Measurements from ENCODE around the gene NR3C1.
"Not testable (repeated sequence)": the region's sequence is repeated elsewhere in the genome, so short reads cannot be mapped to it uniquely, and the experiment has no call there.

The NR3C1 gene

GRCh38 chr5:143359869-143360268 is 43.6 kb downstream of the NR3C1 start:
- no peak for DNase-seq

- DNase-seq, result no peak
Measured at GRCh38 chr5:143356855-143357583, 46.5 kb downstream of the NR3C1 start.

- DNase-seq, result peak; percentile 80 to 94
Measured at GRCh38 chr5:143355710-143356109, 47.8 kb downstream of the NR3C1 start.

GRCh38 chr5:143354025-143354424 is 49.5 kb downstream of the NR3C1 start:
- no peak for DNase-seq

GRCh38 chr5:143352691-143353090 is 50.8 kb downstream of the NR3C1 start:
- DNase-seq, result no peak

- DNase-seq, result no peak
Measured at GRCh38 chr5:143350751-143351602, 52.5 kb downstream of the NR3C1 start.

GRCh38 chr5:143350341-143350740 is 53.1 kb downstream of the NR3C1 start:
- DNase-seq, result no peak

GRCh38 chr5:143349177-143349576 is 54.3 kb downstream of the NR3C1 start:
- DNase-seq, result no peak

- DNase-seq, result no peak
Measured at GRCh38 chr5:143347698-143348344, 55.7 kb downstream of the NR3C1 start.

- no peak for DNase-seq
Measured at GRCh38 chr5:143347046-143347445, 56.4 kb downstream of the NR3C1 start.

GRCh38 chr5:143345671-143346440 is 57.6 kb downstream of the NR3C1 start:
- DNase-seq, result no peak

- DNase-seq, result no peak
Measured at GRCh38 chr5:143343042-143343441, 60.4 kb downstream of the NR3C1 start.

GRCh38 chr5:143342607-143343006 is 60.9 kb downstream of the NR3C1 start:
- DNase-seq, result peak in 1 of 2 experiments; percentile 4

- no peak for DNase-seq
Measured at GRCh38 chr5:143341807-143342570, 61.5 kb downstream of the NR3C1 start.

- no peak for DNase-seq
Measured at GRCh38 chr5:143340891-143341685, 62.4 kb downstream of the NR3C1 start.

GRCh38 chr5:143338658-143339366 is 64.7 kb downstream of the NR3C1 start:
- DNase-seq, result no peak

GRCh38 chr5:143337946-143338345 is 65.5 kb downstream of the NR3C1 start:
- no peak for DNase-seq

GRCh38 chr5:143336485-143336884 is 67.0 kb downstream of the NR3C1 start:
- DNase-seq, result no peak

GRCh38 chr5:143334903-143335302 is 68.6 kb downstream of the NR3C1 start:
- DNase-seq, result no peak

- not testable (repeated sequence) for DNase-seq
Measured at GRCh38 chr5:143334380-143334779, 69.1 kb downstream of the NR3C1 start.

- no peak for DNase-seq
Measured at GRCh38 chr5:143331956-143332355, 71.5 kb downstream of the NR3C1 start.

All from NCI-H446 (cell line).